Fibroblast of pulmonary artery (primary cell): ENCODE measurements around the gene NINJ2.

Source experiments
- DNase-seq: peaks from one replicate; pipeline ENCODE4 v3.0.0-alpha.2; 2010; ENCODE audit warnings: low read depth
- H3K4me3 ChIP-seq: replicated peaks from 2 replicates; pipeline ENCODE4 v1.5.1; 2011; ENCODE audit warnings: low read depth, mild to moderate bottlenecking, control low read depth, low read length, moderate library complexity
- CTCF ChIP-seq: IDR thresholded peaks from 2 replicates; pipeline ENCODE4 v1.5.1; 2011; ENCODE audit warnings: mild to moderate bottlenecking, control low read depth, low read length, inconsistent platforms; ENCODE audit errors: missing control alignments

The NINJ2 gene

GRCh38 chr12:530308-530707 is 132.9 kb downstream of the NINJ2 start:
- TF ChIP-seq CTCF, result no peak
- no peak for DNase-seq
- H3K4me3 ChIP-seq, result no peak overlapping the region

GRCh38 chr12:527729-528128 is 135.5 kb downstream of the NINJ2 start:
- no peak for DNase-seq
- no peak overlapping the region for H3K4me3 ChIP-seq
- TF ChIP-seq CTCF, result no peak

- TF ChIP-seq CTCF, result no peak
Measured at GRCh38 chr12:527241-527640, 136.0 kb downstream of the NINJ2 start.

GRCh38 chr12:526089-526488 is 137.2 kb downstream of the NINJ2 start:
- TF ChIP-seq CTCF, result no peak
- DNase-seq, result no peak
- no peak overlapping the region for H3K4me3 ChIP-seq

More at GRCh38 chr12:527241-527640, 136.0 kb downstream of the NINJ2 start:
- no peak for DNase-seq
- no peak overlapping the region for H3K4me3 ChIP-seq

- no peak for DNase-seq
- TF ChIP-seq CTCF, result no peak
- H3K4me3 ChIP-seq, result no peak overlapping the region
Measured at GRCh38 chr12:524167-524951, 138.9 kb downstream of the NINJ2 start.

- no peak for TF ChIP-seq CTCF
- DNase-seq, result no peak
- H3K4me3 ChIP-seq, result no peak overlapping the region
Measured at GRCh38 chr12:522692-523378, 140.4 kb downstream of the NINJ2 start.
